ENCODE results near the gene GLYATL2. TPM values are rescaled to one million over a fixed set of nuclear protein-coding genes. Genes with fewer than 3 reads are reported as not detected.

GLYATL2 gene
- total RNA-seq, 1 experiment from 2014 or later: not detected

GRCh38 chr11:58861533-58861932, 17.0 kb upstream of the GLYATL2 start:
- H3K36me3 ChIP-seq (ENCODE audit: low read depth): no peaks in the 10 kb centered on the region
- no peaks in the 10 kb centered on the region for H3K27me3 ChIP-seq (ENCODE audit: insufficient read depth, low read depth)
- H3K9me2 ChIP-seq (ENCODE audit: insufficient read depth): no peaks in the 10 kb centered on the region
- POLR2A ChIA-PET (ENCODE audit: unreplicated experiment): no interaction called here
- TF ChIP-seq EZH2 (IDR thresholded peaks at IDR 0.05; ENCODE audit: low read depth): no peak
- no peak for TF ChIP-seq CTCF (conservative IDR thresholded peaks at IDR 0.05)
- no peak overlapping the region for H3K27ac ChIP-seq
- H3K4me1 ChIP-seq (replicated peaks; ENCODE audit: insufficient read depth): no peaks in the 10 kb centered on the region
- DNase-seq: no peak
- intact Hi-C loops (cut with micrococcal nuclease; ENCODE audit: unreplicated experiment): no loop called here
- CTCF ChIA-PET: no interaction called here
- no peak overlapping the region for H3K4me3 ChIP-seq
- no peaks in the 10 kb centered on the region for H3K9me3 ChIP-seq (ENCODE audit: insufficient read depth, low read depth)
- no peaks in the 10 kb centered on the region for H3F3A ChIP-seq (ENCODE audit: insufficient read depth, low read depth)
- no peaks in the 10 kb centered on the region for H4K20me1 ChIP-seq (ENCODE audit: insufficient read depth)
- no TSS peak for BruUV-seq (replicated peaks)
- no peaks in the 10 kb centered on the region for H3K79me2 ChIP-seq (ENCODE audit: low read depth)
- H2AFZ ChIP-seq: no peak overlapping the region
- no peak overlapping the region for H3K4me2 ChIP-seq

- Histone ChIP-seq H3K9me2 (ENCODE audit: insufficient read depth) (no peaks in the 10 kb centered on the region; the same call in 1 of the 2 replicates), H3K27ac (no peak overlapping the region), H3K79me2 (ENCODE audit: low read depth) (no peaks in the 10 kb centered on the region), H3K36me3 (ENCODE audit: low read depth) (no peaks in the 10 kb centered on the region), H3K4me2 (no peak overlapping the region), H2AFZ (no peak overlapping the region), H3K9me3 (ENCODE audit: insufficient read depth, low read depth) (no peaks in the 10 kb centered on the region), H3F3A (ENCODE audit: insufficient read depth, low read depth) (no peaks in the 10 kb centered on the region), H4K20me1 (ENCODE audit: insufficient read depth) (no peaks in the 10 kb centered on the region), H3K27me3 (ENCODE audit: insufficient read depth, low read depth) (no peaks in the 10 kb centered on the region), H3K4me1 (replicated peaks; ENCODE audit: insufficient read depth) (no peaks in the 10 kb centered on the region), H3K4me3 (no peak overlapping the region)
- POLR2A ChIA-PET (ENCODE audit: unreplicated experiment): no interaction called here
- BruUV-seq (replicated peaks): no TSS peak
- CTCF ChIA-PET: no interaction called here
- TF ChIP-seq EZH2 (IDR thresholded peaks at IDR 0.05; ENCODE audit: low read depth): no peak
- intact Hi-C loops (cut with micrococcal nuclease; ENCODE audit: unreplicated experiment): no loop called here
- DNase-seq: no peak
These were observed 12.3 kb upstream of the GLYATL2 start for GRCh38 chr11:58856806-58857205.

GRCh38 chr11:58845386-58845785, 882 bp upstream of the GLYATL2 start:
- Histone ChIP-seq H3K36me3 (ENCODE audit: low read depth) (no peaks in the 10 kb centered on the region), H2AFZ (no peak overlapping the region), H3K4me3 (no peak overlapping the region), H4K20me1 (ENCODE audit: insufficient read depth) (no peaks in the 10 kb centered on the region), H3K4me1 (replicated peaks; ENCODE audit: insufficient read depth) (no peaks in the 10 kb centered on the region), H3K27ac (no peak overlapping the region), H3K9me3 (ENCODE audit: insufficient read depth, low read depth) (no peaks in the 10 kb centered on the region), H3K79me2 (ENCODE audit: low read depth) (no peaks in the 10 kb centered on the region), H3K27me3 (ENCODE audit: insufficient read depth, low read depth) (peaks cover 3% of the 10 kb centered on the region; the same call in 1 of the 2 replicates), H3K9me2 (ENCODE audit: insufficient read depth) (no peaks in the 10 kb centered on the region), H3K4me2 (no peak overlapping the region), H3F3A (ENCODE audit: insufficient read depth, low read depth) (no peaks in the 10 kb centered on the region)
- ChIA-PET POLR2A (ENCODE audit: unreplicated experiment) (no interaction called here), CTCF (no interaction called here)
- no peak for DNase-seq
- intact Hi-C loops (cut with micrococcal nuclease; ENCODE audit: unreplicated experiment): no loop called here
- no TSS peak for BruUV-seq (replicated peaks)
- TF ChIP-seq EZH2 (IDR thresholded peaks at IDR 0.05; ENCODE audit: low read depth) (no peak), CTCF (conservative IDR thresholded peaks at IDR 0.05) (no peak)

- ChIA-PET POLR2A (ENCODE audit: unreplicated experiment) (no interaction called here), CTCF (no interaction called here)
- H3K9me3 ChIP-seq (ENCODE audit: insufficient read depth, low read depth): no peaks in the 10 kb centered on the region
- no peak overlapping the region for H2AFZ ChIP-seq
- no peak overlapping the region for H3K27ac ChIP-seq
- H3K36me3 ChIP-seq (ENCODE audit: low read depth): no peaks in the 10 kb centered on the region
- no peak overlapping the region for H3K4me3 ChIP-seq
- no TSS peak for BruUV-seq (replicated peaks)
- H3K79me2 ChIP-seq (ENCODE audit: low read depth): no peaks in the 10 kb centered on the region
- no peaks in the 10 kb centered on the region for H3K9me2 ChIP-seq (ENCODE audit: insufficient read depth)
- no peaks in the 10 kb centered on the region for H4K20me1 ChIP-seq (ENCODE audit: insufficient read depth)
- intact Hi-C loops (cut with micrococcal nuclease; ENCODE audit: unreplicated experiment): no loop called here
- no peak overlapping the region for H3K4me2 ChIP-seq
- no peak for TF ChIP-seq EZH2 (IDR thresholded peaks at IDR 0.05; ENCODE audit: low read depth)
- no peak for TF ChIP-seq CTCF (conservative IDR thresholded peaks at IDR 0.05)
- no peaks in the 10 kb centered on the region for H3F3A ChIP-seq (ENCODE audit: insufficient read depth, low read depth)
- no peaks in the 10 kb centered on the region for H3K27me3 ChIP-seq (ENCODE audit: insufficient read depth, low read depth)
- no peak for DNase-seq
- H3K4me1 ChIP-seq (replicated peaks; ENCODE audit: insufficient read depth): no peaks in the 10 kb centered on the region
These were observed 6.7 kb downstream of the GLYATL2 start for GRCh38 chr11:58837707-58838388.
